PC-3 (cell line): ENCODE data around the gene SLC35F1. TPM values are rescaled to one million over a fixed set of nuclear protein-coding genes. Genes with fewer than 3 reads are reported as not detected.

Experiments used
- ATAC-seq: fragments of 200-7000 bp; cut with Tn5 transposase; 2 replicates; pipeline ENCODE4 v1.9.1; 2020; ENCODE audit warnings: mild to moderate bottlenecking, moderate library complexity
- BruUV-seq: library from RNA; stranded (reverse); fragments of 400-500 nt; replicated peaks from 2 replicates; lab custom pipeline; 2021; lab: Mats Ljungman, UMichigan
- CTCF ChIA-PET: fragments of 300-600 bp; sonication (Branson Sonifier 250); formaldehyde crosslinking; loops from one replicate; lab custom pipeline; 2022; ENCODE audit warnings: antibody characterized with exemption; lab: Charles Lee
- POLR2A ChIA-PET: fragments of 300-600 bp; sonication (Branson Sonifier 250); formaldehyde crosslinking; loops from one replicate; lab custom pipeline; 2022; ENCODE audit warnings: antibody characterized with exemption; ENCODE audit not compliant: unreplicated experiment; lab: Charles Lee
- DNase-seq: peaks from one replicate; pipeline ENCODE4 v3.0.0-alpha.2; 2015
- H2AFZ ChIP-seq: fragments of 300-600 bp; sonication (generic); 2 replicates; pipeline ENCODE4 v1.6.0; 2016; ENCODE audit warnings: antibody characterized with exemption, low read length
- H3F3A ChIP-seq: fragments of 300-600 bp; sonication (generic); one replicate; pipeline ENCODE4 v1.6.0; 2017; ENCODE audit warnings: antibody characterized with exemption, low read length, control low read depth, mild to moderate bottlenecking; ENCODE audit not compliant: unreplicated experiment
- H3K27ac ChIP-seq: fragments of 300-600 bp; sonication (generic); 2 replicates; pipeline ENCODE4 v1.5.1; 2016; ENCODE audit warnings: mild to moderate bottlenecking, low read length
- H3K27me3 ChIP-seq: fragments of 300-600 bp; sonication (generic); 2 replicates; pipeline ENCODE4 v1.6.1; 2016; ENCODE audit warnings: low read length, mixed read lengths
- H3K36me3 ChIP-seq: fragments of 300-600 bp; sonication (generic); 2 replicates; pipeline ENCODE4 v1.6.1; 2016; ENCODE audit warnings: low read depth, mixed run types, low read length, mixed read lengths
- H3K4me1 ChIP-seq: fragments of 300-600 bp; sonication (generic); 2 replicates; pipeline ENCODE4 v1.5.1; 2016; ENCODE audit warnings: low read length; ENCODE audit not compliant: insufficient read depth
- H3K4me2 ChIP-seq: fragments of 300-600 bp; sonication (generic); 2 replicates; pipeline ENCODE4 v1.6.0; 2016; ENCODE audit warnings: low read length
- H3K4me3 ChIP-seq: fragments of 300-600 bp; sonication (generic); 2 replicates; pipeline ENCODE4 v1.5.1; 2016; ENCODE audit warnings: mild to moderate bottlenecking, low read length, mixed read lengths
- H3K79me2 ChIP-seq: fragments of 300-600 bp; sonication (generic); 2 replicates; pipeline ENCODE4 v1.6.1; 2017; ENCODE audit warnings: low read length, mixed read lengths
- H3K9ac ChIP-seq: fragments of 300-600 bp; sonication (generic); 2 replicates; pipeline ENCODE4 v1.6.0; 2016; ENCODE audit warnings: mild to moderate bottlenecking, low read length
- H3K9me2 ChIP-seq: fragments of 300-600 bp; sonication (generic); replicated peaks from 2 replicates; pipeline ENCODE4 v1.6.1; 2016; ENCODE audit warnings: mixed run types, low read length, mixed read lengths
- H3K9me3 ChIP-seq: fragments of 300-600 bp; sonication (generic); 2 replicates; pipeline ENCODE4 v1.6.1; 2016; ENCODE audit warnings: low read length, mixed read lengths
- H4K20me1 ChIP-seq: fragments of 300-600 bp; sonication (generic); 2 replicates; pipeline ENCODE4 v1.6.1; 2016; ENCODE audit warnings: low read length, mixed read lengths
- EZH2 ChIP-seq: fragments of 300-600 bp; sonication (generic); IDR thresholded peaks from one replicate; pipeline ENCODE4 v1.6.1; 2017; ENCODE audit warnings: antibody characterized with exemption, mild to moderate bottlenecking, low read length; ENCODE audit not compliant: unreplicated experiment
- EZH2phosphoT487 ChIP-seq: fragments of 300-600 bp; sonication (generic); IDR thresholded peaks from 2 replicates; pipeline ENCODE4 v1.6.1; 2018; ENCODE audit warnings: mild to moderate bottlenecking, antibody characterized with exemption, low read length, borderline replicate concordance
- intact Hi-C: fragments of 100-400 bp; cut with micrococcal nuclease; formaldehyde crosslinking; loops from 2 replicates; pipeline ENCODE4 v1.9.0; 2023
- total RNA-seq: library from RNA; depleted of rRNA; stranded (reverse); fragments of >200 nt; gene quantifications from 2 replicates; pipeline ENCODE4 v1.2.3, GENCODE V29; 2014
- TF ChIP-seq, protein P1 (sequence below): fragments of 300-600 bp; sonication (generic); conservative IDR thresholded peaks from 2 replicates; pipeline ENCODE4 v1.5.1; 2017; ENCODE audit warnings: antibody characterized with exemption, low read depth, mild to moderate bottlenecking, low read length

SLC35F1 gene
- total RNA-seq, 1 experiment from 2014 or later: not detected

GRCh38 chr6:118218156-118218555 lies 311.1 kb downstream of the SLC35F1 start:
- ATAC-seq: no peak
- no peaks in the 10 kb centered on the region for H3K4me1 ChIP-seq
- H3K79me2 ChIP-seq: no peaks in the 10 kb centered on the region
- BruUV-seq: no TSS peak
- intact Hi-C loops: no loop called here
- no peaks in the 10 kb centered on the region for H3K36me3 ChIP-seq
- TF ChIP-seq EZH2 (no peak), EZH2phosphoT487 (no peak)
- TF ChIP-seq, protein P1, sequence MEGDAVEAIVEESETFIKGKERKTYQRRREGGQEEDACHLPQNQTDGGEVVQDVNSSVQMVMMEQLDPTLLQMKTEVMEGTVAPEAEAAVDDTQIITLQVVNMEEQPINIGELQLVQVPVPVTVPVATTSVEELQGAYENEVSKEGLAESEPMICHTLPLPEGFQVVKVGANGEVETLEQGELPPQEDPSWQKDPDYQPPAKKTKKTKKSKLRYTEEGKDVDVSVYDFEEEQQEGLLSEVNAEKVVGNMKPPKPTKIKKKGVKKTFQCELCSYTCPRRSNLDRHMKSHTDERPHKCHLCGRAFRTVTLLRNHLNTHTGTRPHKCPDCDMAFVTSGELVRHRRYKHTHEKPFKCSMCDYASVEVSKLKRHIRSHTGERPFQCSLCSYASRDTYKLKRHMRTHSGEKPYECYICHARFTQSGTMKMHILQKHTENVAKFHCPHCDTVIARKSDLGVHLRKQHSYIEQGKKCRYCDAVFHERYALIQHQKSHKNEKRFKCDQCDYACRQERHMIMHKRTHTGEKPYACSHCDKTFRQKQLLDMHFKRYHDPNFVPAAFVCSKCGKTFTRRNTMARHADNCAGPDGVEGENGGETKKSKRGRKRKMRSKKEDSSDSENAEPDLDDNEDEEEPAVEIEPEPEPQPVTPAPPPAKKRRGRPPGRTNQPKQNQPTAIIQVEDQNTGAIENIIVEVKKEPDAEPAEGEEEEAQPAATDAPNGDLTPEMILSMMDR: no peak
- H3K4me3 ChIP-seq: no peak overlapping the region
- H2AFZ ChIP-seq: no peak overlapping the region
- no peaks in the 10 kb centered on the region for H3K9me2 ChIP-seq
- DNase-seq: no peak
- no peaks in the 10 kb centered on the region for H3F3A ChIP-seq
- no peak overlapping the region for H3K4me2 ChIP-seq
- no peaks in the 10 kb centered on the region for H3K9me3 ChIP-seq
- H3K27me3 ChIP-seq: no peaks in the 10 kb centered on the region
- H3K9ac ChIP-seq: no peak overlapping the region
- CTCF ChIA-PET: interaction anchor here (0.5 kb wide), 1 partner anchor 341 kb away, joined by 3 read pairs; no protein-coding TSS in a partner anchor
- no peak overlapping the region for H3K27ac ChIP-seq
- POLR2A ChIA-PET: no interaction called here
- H4K20me1 ChIP-seq: no peaks in the 10 kb centered on the region

GRCh38 chr6:118220429-118221128 lies 313.5 kb downstream of the SLC35F1 start:
- no peak overlapping the region for H3K4me3 ChIP-seq
- no peaks in the 10 kb centered on the region for H4K20me1 ChIP-seq
- no peaks in the 10 kb centered on the region for H3K27me3 ChIP-seq
- H3F3A ChIP-seq: no peaks in the 10 kb centered on the region
- H3K9me3 ChIP-seq: no peaks in the 10 kb centered on the region
- no TSS peak for BruUV-seq
- POLR2A ChIA-PET: no interaction called here
- no peak overlapping the region for H3K9ac ChIP-seq
- no peak for ATAC-seq
- H2AFZ ChIP-seq: no peak overlapping the region
- no peaks in the 10 kb centered on the region for H3K4me1 ChIP-seq
- TF ChIP-seq, protein P1: no peak
- TF ChIP-seq EZH2 (no peak), EZH2phosphoT487 (no peak)
- CTCF ChIA-PET: no interaction called here
- DNase-seq: no peak
- H3K36me3 ChIP-seq: no peaks in the 10 kb centered on the region
- no peak overlapping the region for H3K4me2 ChIP-seq
- H3K27ac ChIP-seq: no peak overlapping the region
- no peaks in the 10 kb centered on the region for H3K9me2 ChIP-seq
- intact Hi-C loops: no loop called here
- H3K79me2 ChIP-seq: no peaks in the 10 kb centered on the region

- CTCF ChIA-PET: no interaction called here
- Histone ChIP-seq H4K20me1 (no peaks in the 10 kb centered on the region), H3K4me2 (no peak overlapping the region), H3K4me3 (no peak overlapping the region), H2AFZ (no peak overlapping the region), H3K79me2 (no peaks in the 10 kb centered on the region), H3K27ac (no peak overlapping the region), H3K4me1 (no peaks in the 10 kb centered on the region), H3K9ac (no peak overlapping the region), H3K9me3 (no peaks in the 10 kb centered on the region), H3K36me3 (no peaks in the 10 kb centered on the region), H3F3A (no peaks in the 10 kb centered on the region), H3K9me2 (no peaks in the 10 kb centered on the region), H3K27me3 (no peaks in the 10 kb centered on the region)
- ATAC-seq (no peak), DNase-seq (no peak)
- POLR2A ChIA-PET: no interaction called here
- intact Hi-C loops: no loop called here
- no peak for TF ChIP-seq EZH2phosphoT487
- TF ChIP-seq EZH2: no peak
- TF ChIP-seq, protein P1: no peak
- BruUV-seq: no TSS peak
Measured at GRCh38 chr6:118223316-118223715, 316.3 kb downstream of the SLC35F1 start.
